DMS153 treated with DMSO at 0.1 percent for 48 hours (cell line): ENCODE measurements around the gene FAM240A.
A peak's percentile ranks its signal among the peaks of the same experiment; 100 is the strongest.
"Not testable (repeated sequence)": the region's sequence is repeated elsewhere in the genome, so short reads cannot be mapped to it uniquely, and the experiment has no call there.

Experiments used
- DNase-seq: peaks from one replicate; lab custom pipeline; 2025; ENCODE audit not compliant: unreplicated experiment; lab: John Stamatoyannopoulos, UW

FAM240A gene

DNA sequence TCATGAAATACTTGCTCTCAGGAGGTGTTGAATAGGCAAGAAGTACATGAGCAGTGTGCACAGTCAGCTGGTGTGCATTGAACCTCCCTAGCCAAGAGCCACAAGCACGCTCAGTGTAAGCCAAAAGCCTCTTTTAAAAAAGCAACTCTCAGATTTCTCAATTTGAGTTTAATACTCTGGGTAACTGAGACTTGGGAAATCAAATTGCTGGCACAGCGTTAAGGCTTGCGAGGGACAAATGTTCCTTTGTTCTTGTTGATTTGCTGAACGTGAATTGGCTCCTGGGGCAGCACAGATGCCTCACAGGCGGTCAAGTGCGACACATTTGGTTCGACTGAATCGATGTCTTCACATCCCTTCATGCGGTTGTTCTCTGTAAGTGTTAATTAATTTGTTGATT, at the start of gene FAM240A:
Gene FAM240A (plus strand): TSS at position 202 of the 400 bp plus-strand sequence. CDS start 159 bp downstream, at position 361.
- no peak for DNase-seq

GRCh38 chr3:46564190-46565021, 47.9 kb upstream of the FAM240A start:
- DNase-seq = no peak

DNA sequence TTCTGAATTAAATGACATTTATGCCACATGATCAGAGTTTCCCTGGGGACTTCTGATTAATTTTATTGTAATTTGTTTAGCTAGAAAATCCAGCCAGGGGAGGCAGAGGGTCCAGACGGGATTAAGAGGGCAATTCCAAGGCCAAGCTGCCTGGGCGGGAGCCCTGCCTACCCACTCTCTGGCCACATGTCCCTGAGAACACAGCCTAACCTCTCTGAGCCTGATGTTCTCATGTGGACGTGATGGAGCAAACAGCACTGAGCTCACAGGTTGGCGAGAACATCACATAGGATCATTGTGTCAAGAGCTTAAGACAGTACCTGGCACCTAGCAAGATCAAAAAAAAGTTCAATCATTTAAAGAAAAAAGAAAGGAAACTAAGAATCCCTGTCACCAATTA, 47.2 kb upstream of the FAM240A start:
- no peak for DNase-seq

GRCh38 chr3:46565607-46566039, 46.7 kb upstream of the FAM240A start:
- no peak for DNase-seq

GRCh38 chr3:46566040-46566641, 46.2 kb upstream of the FAM240A start, which contains the start of gene LRRC2:
LRRC2 (minus strand) TSS chr3:46566302; CDS start chr3:46551591, 14,711 bp downstream.
- no peak for DNase-seq

GRCh38 chr3:46571684-46572083, 40.6 kb upstream of the FAM240A start:
- DNase-seq = no peak

GRCh38 chr3:46573701-46574100, 38.6 kb upstream of the FAM240A start:
- DNase-seq = no peak

DNA sequence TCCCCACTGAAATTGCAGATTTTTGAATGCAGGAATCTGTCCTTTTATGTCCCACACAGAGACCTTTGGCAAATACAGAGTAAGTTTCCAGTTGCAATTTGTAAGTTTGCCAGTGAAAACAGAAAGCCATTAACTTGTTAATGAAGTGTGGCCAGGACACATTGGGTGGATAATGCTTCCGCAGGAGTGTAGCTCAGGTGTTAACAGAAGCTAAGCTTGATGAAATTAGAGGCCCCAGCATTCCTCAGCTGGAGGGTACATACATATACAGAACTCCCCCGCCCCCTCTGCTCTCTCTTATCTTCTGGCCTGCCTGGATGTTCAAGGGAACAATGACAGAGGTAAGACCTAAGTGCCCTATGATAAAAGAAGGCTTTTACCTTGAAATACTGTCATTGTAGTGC, 38.1 kb upstream of the FAM240A start:
- no peak for DNase-seq

GRCh38 chr3:46574881-46575576, 37.3 kb upstream of the FAM240A start:
- DNase-seq = no peak

- no peak for DNase-seq
Observed at GRCh38 chr3:46575577-46576222, 36.6 kb upstream of the FAM240A start.

- no peak for DNase-seq
Observed at GRCh38 chr3:46576386-46576785, 35.9 kb upstream of the FAM240A start.

- DNase-seq = no peak
Observed at GRCh38 chr3:46576879-46577278, 35.4 kb upstream of the FAM240A start.

GRCh38 chr3:46577580-46578249, 34.6 kb upstream of the FAM240A start:
- not testable (repeated sequence) for DNase-seq

DNA sequence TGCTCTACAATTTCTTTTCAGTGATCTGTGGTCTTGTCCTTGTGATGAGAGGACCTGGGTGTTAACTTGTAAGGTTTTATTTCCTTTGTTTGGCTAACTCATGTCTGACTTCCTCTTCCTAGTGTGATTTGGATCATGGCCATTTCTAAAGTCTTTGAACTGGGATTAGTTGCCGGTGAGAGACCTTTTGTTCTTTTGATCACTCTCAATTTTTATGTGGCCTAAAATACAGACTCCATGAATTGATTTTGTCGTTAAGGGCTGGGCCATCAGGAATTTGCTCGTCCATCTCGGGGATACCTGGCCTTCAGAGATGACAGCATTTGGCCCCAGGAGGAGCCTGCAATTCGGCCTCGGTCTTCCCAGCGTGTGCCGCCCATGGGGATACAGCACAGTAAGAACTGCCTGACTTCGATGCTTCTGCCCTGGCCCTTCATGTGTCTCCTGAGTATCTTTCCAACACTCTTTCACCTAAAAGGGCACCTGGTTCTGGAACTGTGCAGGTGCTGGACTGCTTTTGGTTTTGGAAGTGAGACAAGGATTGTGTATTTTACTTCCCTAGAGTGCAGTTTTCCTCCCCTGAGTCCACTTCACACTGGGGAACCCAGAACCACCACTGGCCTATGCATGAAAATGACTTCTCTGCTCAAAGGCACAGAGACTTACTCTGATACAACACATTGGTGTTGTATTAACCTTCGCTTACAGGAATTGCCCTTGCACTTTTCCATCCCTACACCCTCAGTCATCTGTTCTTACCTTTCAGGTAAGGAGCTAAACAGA, 33.2 kb upstream of the FAM240A start:
- peak; percentile 4 for DNase-seq

- DNase-seq = no peak
Observed at GRCh38 chr3:46579756-46580286, 32.5 kb upstream of the FAM240A start.

DNA sequence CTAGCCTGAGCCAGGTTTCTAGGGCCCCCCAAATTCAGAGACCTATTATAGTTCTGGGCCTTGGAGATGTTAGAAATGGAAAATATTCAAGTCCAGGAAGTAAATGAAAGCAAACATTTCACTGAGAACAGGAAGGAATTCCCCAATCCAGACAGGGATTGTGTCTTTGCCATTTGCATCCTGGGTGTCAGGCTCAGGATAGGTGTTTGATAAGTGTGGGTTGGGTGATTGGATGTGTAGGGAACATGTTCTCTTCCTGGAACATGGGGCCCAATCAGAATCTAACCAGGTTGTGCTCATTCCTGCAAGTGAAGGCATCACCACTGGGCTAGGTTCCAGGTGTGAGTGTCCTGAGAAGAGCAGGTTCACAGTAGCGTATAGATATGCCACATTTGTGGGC, 31.6 kb upstream of the FAM240A start:
- DNase-seq = no peak

DNA sequence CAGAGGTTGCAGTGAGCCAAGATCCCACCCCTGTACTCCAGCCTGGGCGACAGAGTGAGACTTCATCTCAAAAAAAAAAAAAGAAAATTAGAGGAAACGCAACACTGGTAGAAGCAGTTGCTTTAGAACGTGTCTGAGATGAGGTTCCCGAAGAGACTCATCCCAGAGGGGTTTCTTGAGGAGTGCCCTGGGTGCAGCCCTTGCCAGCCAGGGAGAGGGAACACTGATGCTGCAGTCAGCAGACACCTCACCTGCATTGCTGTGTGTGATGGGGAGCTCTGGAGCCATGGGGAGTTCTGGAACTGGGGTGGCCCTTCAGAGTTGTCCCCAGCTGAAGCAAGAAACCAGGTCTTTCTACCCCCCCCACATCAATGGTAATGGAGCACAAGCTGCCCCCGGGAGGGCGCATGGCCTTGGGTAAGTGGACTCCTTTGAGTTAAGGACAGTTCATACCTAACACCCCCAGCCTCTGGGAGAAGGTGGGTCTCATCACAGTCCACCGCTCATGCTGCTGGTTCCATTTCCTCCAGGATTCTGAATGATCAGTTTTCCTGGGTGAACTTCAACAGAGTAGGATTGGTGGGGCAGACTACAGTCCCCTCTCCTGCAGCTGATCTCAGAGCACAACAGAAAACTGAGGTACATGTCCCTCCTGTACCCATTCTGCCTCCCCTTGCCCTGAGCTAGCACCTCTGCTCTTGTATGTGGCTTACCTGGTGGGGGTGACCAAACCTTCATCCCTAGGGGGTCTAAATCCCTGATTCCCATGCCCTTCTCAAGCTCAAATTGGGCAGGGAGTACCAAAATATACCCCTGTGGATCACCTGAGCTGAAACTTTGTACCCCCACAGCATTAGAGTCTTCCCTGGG, 27.5 kb upstream of the FAM240A start:
- DNase-seq = no peak

DNA sequence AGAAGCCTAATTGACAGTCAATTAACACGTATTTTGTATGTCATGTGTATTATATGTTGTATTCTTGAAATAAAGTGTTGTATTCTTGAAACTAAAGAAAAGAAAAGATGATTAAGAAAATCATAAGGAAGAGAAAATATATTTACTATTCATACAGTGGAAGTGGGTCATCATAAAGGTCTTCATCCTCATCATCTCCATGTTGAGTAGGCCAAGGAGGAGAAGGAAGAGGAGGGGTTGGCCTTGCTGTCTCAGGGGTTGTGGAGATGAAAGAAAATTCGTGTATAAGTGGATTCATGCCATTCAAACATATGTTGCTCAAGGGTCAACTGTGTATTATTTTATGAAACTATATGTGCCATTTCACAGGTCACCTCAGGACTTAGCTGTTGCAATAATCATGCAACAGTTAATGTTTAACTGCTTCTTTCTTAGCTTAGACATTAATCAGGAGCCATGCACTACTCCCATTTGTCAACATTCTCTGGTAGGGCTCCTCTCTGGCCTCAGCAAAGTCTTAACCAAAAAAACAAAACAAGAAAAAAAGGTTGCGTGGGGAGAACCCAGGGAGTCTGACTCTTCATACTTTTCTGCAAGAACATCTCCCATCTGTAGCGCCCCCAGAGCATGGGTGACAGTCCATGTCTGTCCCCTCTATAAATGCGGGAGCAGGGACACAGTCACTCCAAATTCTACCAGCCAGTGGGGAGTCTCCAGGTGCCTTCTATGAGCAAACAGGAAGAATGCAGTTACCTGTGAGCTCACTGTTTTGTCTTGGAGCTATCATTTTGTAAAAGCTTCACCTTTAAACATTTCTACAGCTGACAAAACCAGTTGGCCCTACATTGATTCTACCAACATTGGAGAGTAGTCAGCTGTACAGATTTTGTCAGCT, 26.3 kb upstream of the FAM240A start:
- no peak for DNase-seq
